CD14-positive monocyte (primary cell): ENCODE data around the gene SUGCT. TPM values are rescaled to one million over a fixed set of nuclear protein-coding genes. Genes with fewer than 3 reads are reported as not detected.

Source experiments
- DNase-seq, 3 donors: peaks; one replicate each; pipeline ENCODE4 v3.0.0-alpha.2; 2011 to 2022
- H2AFZ ChIP-seq: 2 replicates; pipeline ENCODE4 v1.6.0; 2012; ENCODE audit warnings: mild to moderate bottlenecking, low read depth, low read length, inconsistent platforms; ENCODE audit not compliant: insufficient read depth, poor library complexity, severe bottlenecking
- H3K27ac ChIP-seq, 2 donors: 1 replicate in 1 of 2; 2 replicates in 1 of 2; pipeline ENCODE4 v1.5.1; 2012 to 2013; ENCODE audit warnings: low read length in 2 of 2, control low read depth in 1 of 2, inconsistent platforms in 1 of 2, low read depth in 1 of 2, mild to moderate bottlenecking in 1 of 2
- H3K27me3 ChIP-seq, 2 donors: one replicate each; pipeline versions ENCODE4 v1.6.0 to v1.6.1; 2011 to 2013; ENCODE audit warnings: low read length in 2 of 2; ENCODE audit not compliant: control insufficient read depth in 2 of 2, insufficient read depth in 2 of 2
- H3K36me3 ChIP-seq, 2 donors: replicated peaks in 1 of 2; 1 replicate in 1 of 2; 2 replicates in 1 of 2; pipeline versions ENCODE4 v1.5.1 to v1.6.1; 2012 to 2013; ENCODE audit warnings: low read length in 2 of 2, control low read depth in 1 of 2, inconsistent platforms in 1 of 2, mild to moderate bottlenecking in 1 of 2; ENCODE audit not compliant: insufficient read depth in 2 of 2, control insufficient read depth in 1 of 2
- H3K4me1 ChIP-seq, 2 donors: 1 replicate in 1 of 2; 2 replicates in 1 of 2; pipeline versions ENCODE4 v1.5.1 to v1.6.1; 2012 to 2013; ENCODE audit warnings: low read length in 2 of 2, control low read depth in 1 of 2, inconsistent platforms in 1 of 2, mild to moderate bottlenecking in 1 of 2, moderate library complexity in 1 of 2; ENCODE audit not compliant: insufficient read depth in 2 of 2, control insufficient read depth in 1 of 2
- H3K4me2 ChIP-seq: replicated peaks from 2 replicates; pipeline ENCODE3; 2012; ENCODE audit warnings: low read length, moderate library complexity, mild to moderate bottlenecking; ENCODE audit not compliant: poor library complexity, severe bottlenecking; ENCODE audit errors: extremely low read depth
- H3K4me3 ChIP-seq, 3 experiments: fragments of 200-600 bp in 1 of 3; sonication (generic) in 1 of 3; replicated peaks in 1 of 3; 1 replicate in 2 of 3; 2 replicates in 1 of 3; pipeline ENCODE4 v1.5.1; 2011 to 2013; ENCODE audit warnings: low read length in 3 of 3, mild to moderate bottlenecking in 3 of 3, control low read depth in 2 of 3, low read depth in 2 of 3, inconsistent platforms in 1 of 3, moderate library complexity in 1 of 3
- H3K79me2 ChIP-seq: 2 replicates; pipeline ENCODE4 v1.6.0; 2012; ENCODE audit warnings: mild to moderate bottlenecking, control low read depth, inconsistent platforms, low read length, moderate library complexity; ENCODE audit not compliant: insufficient read depth
- H3K9ac ChIP-seq: 2 replicates; pipeline ENCODE4 v1.6.0; 2017; ENCODE audit warnings: low read length, mild to moderate bottlenecking; ENCODE audit not compliant: insufficient read depth, poor library complexity, severe bottlenecking
- H3K9me3 ChIP-seq, 2 donors: replicated peaks in 1 of 2; 1 replicate in 1 of 2; 2 replicates in 1 of 2; pipeline versions ENCODE4 v1.5.1 to v1.6.1; 2012 to 2013; ENCODE audit warnings: low read length in 2 of 2, control low read depth in 1 of 2; ENCODE audit not compliant: control insufficient read depth in 1 of 2, insufficient read depth in 1 of 2
- H4K20me1 ChIP-seq: 2 replicates; pipeline ENCODE4 v1.6.0; 2012; ENCODE audit warnings: mild to moderate bottlenecking, low read length, control low read depth, moderate library complexity; ENCODE audit not compliant: insufficient read depth
- H3K27ac Mint-ChIP-seq, 7 donors: one replicate each; pipeline ENCODE4 v1.8.0; 2020; ENCODE audit warnings: mild to moderate bottlenecking in 7 of 7, mixed read lengths in 7 of 7, moderate library complexity in 6 of 7, inconsistent platforms in 2 of 7
- H3K27me3 Mint-ChIP-seq, 3 donors: one replicate each; pipeline ENCODE4 v1.8.0; 2021 to 2022; ENCODE audit warnings: low read depth in 3 of 3, mild to moderate bottlenecking in 3 of 3, mixed read lengths in 3 of 3, moderate library complexity in 3 of 3, inconsistent platforms in 1 of 3
- H3K36me3 Mint-ChIP-seq, 2 donors: one replicate each; pipeline ENCODE4 v1.8.0; 2020; ENCODE audit warnings: mixed read lengths in 2 of 2, inconsistent platforms in 1 of 2, mild to moderate bottlenecking in 1 of 2
- H3K4me1 Mint-ChIP-seq: one replicate; pipeline ENCODE4 v1.8.0; 2020; ENCODE audit warnings: mild to moderate bottlenecking, mixed read lengths
- H3K4me3 Mint-ChIP-seq, 2 donors: one replicate each; pipeline ENCODE4 v1.8.0; 2020; ENCODE audit warnings: mild to moderate bottlenecking in 2 of 2, mixed read lengths in 2 of 2, moderate library complexity in 1 of 2
- H3K9me3 Mint-ChIP-seq, 7 donors: one replicate each; pipeline ENCODE4 v1.8.0; 2020 to 2022; ENCODE audit warnings: mixed read lengths in 7 of 7, mild to moderate bottlenecking in 6 of 7, moderate library complexity in 6 of 7, inconsistent platforms in 2 of 7
- WGBS: methylation state at CpG from one replicate; pipeline ENCODE4 v1.1.5; 2013; ENCODE audit warnings: missing lambda C conversion rate; ENCODE audit not compliant: insufficient coverage; 5-methylcytosine and 5-hydroxymethylcytosine counted together
- intact Hi-C, 2 donors: fragments of 100-400 bp; cut with micrococcal nuclease; formaldehyde crosslinking; loops; one replicate each; pipeline versions ENCODE4 v1.15.0 to v1.15.1; 2023
- polyA plus RNA-seq, 3 donors: library from polyadenylated mRNA; depleted of rRNA in 1 of 3; unstranded in 2 of 3; stranded (reverse) in 1 of 3; fragments of 300-500 nt in 2 of 3; fragments of >200 nt in 1 of 3; fragmentation: Illumina TruSeq in 2 of 3; gene quantifications; 1 replicate in 2 of 3; 2 replicates in 1 of 3; pipeline ENCODE4 v1.2.3, GENCODE V29; 2012 to 2021
- TF ChIP-seq, protein P1 (sequence below): fragments of 200-600 bp; IDR thresholded peaks from one replicate; pipeline ENCODE4 v1.8.0; 2022; ENCODE audit warnings: antibody characterized with exemption, mild to moderate bottlenecking

The SUGCT gene
- polyA plus RNA-seq, 3 donors, result not detected

DNA sequence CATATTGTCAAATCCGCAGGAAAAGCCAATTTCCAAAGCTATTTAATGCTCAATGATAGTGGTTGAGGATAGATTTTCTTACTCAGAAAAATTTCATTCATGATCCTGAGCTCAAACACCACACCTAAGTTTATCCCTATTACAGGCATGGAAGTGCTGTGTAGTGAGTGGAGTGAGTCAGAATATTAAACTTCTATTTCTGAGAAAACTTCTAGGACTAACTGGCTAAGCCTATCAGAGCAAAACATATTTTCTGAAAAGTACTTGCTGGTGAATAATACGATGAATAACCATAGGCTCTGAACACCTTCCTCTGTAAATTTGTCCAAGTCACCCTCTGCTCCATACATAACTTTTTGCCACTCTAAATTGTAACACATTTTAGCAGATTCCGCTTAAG lies 221.5 kb downstream of the SUGCT start:
- H3K27me3 ChIP-seq, result no peaks in the 10 kb centered on the region
- TF ChIP-seq, protein P1, sequence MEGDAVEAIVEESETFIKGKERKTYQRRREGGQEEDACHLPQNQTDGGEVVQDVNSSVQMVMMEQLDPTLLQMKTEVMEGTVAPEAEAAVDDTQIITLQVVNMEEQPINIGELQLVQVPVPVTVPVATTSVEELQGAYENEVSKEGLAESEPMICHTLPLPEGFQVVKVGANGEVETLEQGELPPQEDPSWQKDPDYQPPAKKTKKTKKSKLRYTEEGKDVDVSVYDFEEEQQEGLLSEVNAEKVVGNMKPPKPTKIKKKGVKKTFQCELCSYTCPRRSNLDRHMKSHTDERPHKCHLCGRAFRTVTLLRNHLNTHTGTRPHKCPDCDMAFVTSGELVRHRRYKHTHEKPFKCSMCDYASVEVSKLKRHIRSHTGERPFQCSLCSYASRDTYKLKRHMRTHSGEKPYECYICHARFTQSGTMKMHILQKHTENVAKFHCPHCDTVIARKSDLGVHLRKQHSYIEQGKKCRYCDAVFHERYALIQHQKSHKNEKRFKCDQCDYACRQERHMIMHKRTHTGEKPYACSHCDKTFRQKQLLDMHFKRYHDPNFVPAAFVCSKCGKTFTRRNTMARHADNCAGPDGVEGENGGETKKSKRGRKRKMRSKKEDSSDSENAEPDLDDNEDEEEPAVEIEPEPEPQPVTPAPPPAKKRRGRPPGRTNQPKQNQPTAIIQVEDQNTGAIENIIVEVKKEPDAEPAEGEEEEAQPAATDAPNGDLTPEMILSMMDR, result no peak
- H4K20me1 ChIP-seq, result no peaks in the 10 kb centered on the region
- no peak for DNase-seq
- no peak overlapping the region for H3K27ac ChIP-seq
- no peaks in the 10 kb centered on the region for H3K9me3 Mint-ChIP-seq
- no peaks in the 10 kb centered on the region for H3K4me1 Mint-ChIP-seq
- H3K4me1 ChIP-seq, result no peaks in the 10 kb centered on the region
- H3K27ac Mint-ChIP-seq, result no peak overlapping the region
- no peak overlapping the region for H3K4me3 ChIP-seq
- no peaks in the 10 kb centered on the region for H3K9me3 ChIP-seq
- H2AFZ ChIP-seq, result no peak overlapping the region
- no peak overlapping the region for H3K9ac ChIP-seq
- H3K27me3 Mint-ChIP-seq, result no peaks in the 10 kb centered on the region
- no peaks in the 10 kb centered on the region for H3K79me2 ChIP-seq
- no peak overlapping the region for H3K4me2 ChIP-seq
- no peaks in the 10 kb centered on the region for H3K36me3 Mint-ChIP-seq
- intact Hi-C loops, result no loop called here
- no CpG with 5 or more reads among the region's 3 CpGs for WGBS
- H3K4me3 Mint-ChIP-seq, result no peak overlapping the region
- no peaks in the 10 kb centered on the region for H3K36me3 ChIP-seq

- H3K9me3 Mint-ChIP-seq, result peaks cover 0 to 3% (median 0%) of the 10 kb centered on the region in 7 donors
- no peaks in the 10 kb centered on the region for H3K79me2 ChIP-seq
- no peaks in the 10 kb centered on the region for H3K36me3 ChIP-seq
- no peaks in the 10 kb centered on the region for H3K4me1 Mint-ChIP-seq
- no peaks in the 10 kb centered on the region for H3K4me1 ChIP-seq
- WGBS, result no CpG with 5 or more reads among the region's 6 CpGs
- no peaks in the 10 kb centered on the region for H4K20me1 ChIP-seq
- no peak overlapping the region for H3K9ac ChIP-seq
- H3K9me3 ChIP-seq, result no peaks in the 10 kb centered on the region
- H3K27me3 ChIP-seq, result no peaks in the 10 kb centered on the region
- intact Hi-C loops, result no loop called here
- no peak overlapping the region for H3K27ac ChIP-seq
- TF ChIP-seq, protein P1, result no peak
- H3K4me3 ChIP-seq, result no peak overlapping the region
- DNase-seq, result no peak
- H3K36me3 Mint-ChIP-seq, result no peaks in the 10 kb centered on the region
- no peak overlapping the region for H3K27ac Mint-ChIP-seq
- H3K27me3 Mint-ChIP-seq, result no peaks in the 10 kb centered on the region
- H3K4me3 Mint-ChIP-seq, result no peak overlapping the region
- no peak overlapping the region for H2AFZ ChIP-seq
- H3K4me2 ChIP-seq, result no peak overlapping the region
Measured at GRCh38 chr7:40356871-40357709, 222.3 kb downstream of the SUGCT start.
